HEK293 (cell line): ENCODE measurements around the gene HPSE2.

ENCODE experiments used
- CTCF ChIA-PET: fragments of 350-600 bp; formaldehyde crosslinking; extraction: SDS; loops from one replicate; lab custom pipeline; 2021; ENCODE audit warnings: antibody characterized with exemption; lab: Yijun Ruan, JAX
- POLR2A ChIA-PET: fragments of 300-600 bp; formaldehyde crosslinking; extraction: SDS; loops from one replicate; lab custom pipeline; 2020; ENCODE audit warnings: antibody characterized with exemption, inconsistent platforms; lab: Yijun Ruan, JAX
- H3K27ac ChIP-seq: fragments of 200-500 bp; sonication (Bioruptor generic); 2 replicates; pipeline ENCODE4 v1.5.1; 2014; ENCODE audit warnings: low read depth, low read length, control low read depth, inconsistent platforms; ENCODE audit errors: extremely low read depth
- H3K36me3 ChIP-seq, 2 experiments: fragments of 200-500 bp in 1 of 2; sonication (Bioruptor generic) in 1 of 2; 1 replicate in 1 of 2; 2 replicates in 1 of 2; pipeline ENCODE4 v1.5.1; 2014 to 2017; ENCODE audit warnings: inconsistent platforms in 2 of 2, low read length in 2 of 2; ENCODE audit not compliant: control insufficient read depth in 2 of 2, insufficient read depth in 1 of 2
- H3K4me1 ChIP-seq: fragments of 200-500 bp; sonication (Bioruptor generic); 2 replicates; pipeline ENCODE4 v1.5.1; 2014; ENCODE audit warnings: mild to moderate bottlenecking, low read length, inconsistent platforms; ENCODE audit not compliant: control insufficient read depth, insufficient read depth
- H3K4me3 ChIP-seq: 2 replicates; pipeline ENCODE4 v1.5.1; 2011; ENCODE audit warnings: low read depth, mild to moderate bottlenecking, control low read depth, low read length, moderate library complexity
- H3K9me3 ChIP-seq: fragments of 200-500 bp; sonication (Bioruptor generic); 2 replicates; pipeline ENCODE4 v1.5.1; 2014; ENCODE audit warnings: low read depth, low read length, inconsistent platforms; ENCODE audit not compliant: control insufficient read depth, insufficient read depth
- BCL11A ChIP-seq: fragments of 450-650 bp; formaldehyde crosslinking; IDR thresholded peaks from 2 replicates; pipeline ENCODE4 v1.5.1; 2016; ENCODE audit warnings: low read depth, missing biosample characterization, missing genetic modification characterization
- HOXD13 ChIP-seq: sonication (generic); formaldehyde crosslinking; IDR thresholded peaks from 2 replicates; pipeline ENCODE4 v1.8.0; 2022; ENCODE audit warnings: missing genetic modification reagents, borderline replicate concordance
- ZBTB11 ChIP-seq: fragments of 450-650 bp; formaldehyde crosslinking; conservative IDR thresholded peaks from 2 replicates; pipeline ENCODE4 v1.5.1; 2016; ENCODE audit warnings: low read depth, missing biosample characterization, missing genetic modification characterization
- ZEB2 ChIP-seq: fragments of 450-650 bp; formaldehyde crosslinking; IDR thresholded peaks from 2 replicates; pipeline ENCODE4 v1.5.1; 2016; ENCODE audit warnings: missing biosample characterization, missing genetic modification characterization
- ZNF169 ChIP-seq: fragments of 450-650 bp; formaldehyde crosslinking; IDR thresholded peaks from 2 replicates; pipeline ENCODE4 v1.5.1; 2016; ENCODE audit warnings: missing biosample characterization, missing genetic modification characterization
- ZNF174 ChIP-seq: fragments of 450-650 bp; formaldehyde crosslinking; IDR thresholded peaks from 2 replicates; pipeline ENCODE4 v1.5.0; 2017; ENCODE audit warnings: missing biosample characterization, mild to moderate bottlenecking, missing genetic modification characterization
- ZNF214 ChIP-seq: fragments of 450-650 bp; formaldehyde crosslinking; IDR thresholded peaks from 2 replicates; pipeline ENCODE4 v1.5.1; 2017; ENCODE audit warnings: missing biosample characterization, mild to moderate bottlenecking, missing genetic modification characterization, borderline replicate concordance
- ZNF311 ChIP-seq: fragments of 450-650 bp; formaldehyde crosslinking; IDR thresholded peaks from 2 replicates; pipeline ENCODE4 v1.5.1; 2017; ENCODE audit warnings: missing biosample characterization, missing genetic modification characterization, borderline replicate concordance
- ZNF513 ChIP-seq: fragments of 450-650 bp; IDR thresholded peaks from 2 replicates; pipeline ENCODE4 v1.5.1; 2018; ENCODE audit warnings: missing biosample characterization, missing genetic modification characterization
- ZNF558 ChIP-seq: fragments of 450-650 bp; formaldehyde crosslinking; IDR thresholded peaks from 2 replicates; pipeline ENCODE4 v1.5.1; 2016; ENCODE audit warnings: missing biosample characterization, missing genetic modification characterization
- ZNF561 ChIP-seq: fragments of 450-650 bp; IDR thresholded peaks from 2 replicates; pipeline ENCODE4 v1.5.1; 2018; ENCODE audit warnings: missing biosample characterization, missing genetic modification characterization, borderline replicate concordance
- ZNF626 ChIP-seq: fragments of 450-650 bp; sonication (Bioruptor Pico); formaldehyde crosslinking; IDR thresholded peaks from 2 replicates; pipeline ENCODE4 v1.5.1; 2018; ENCODE audit warnings: missing biosample characterization, missing genetic modification characterization, inconsistent platforms
- ZNF639 ChIP-seq: fragments of 450-650 bp; formaldehyde crosslinking; IDR thresholded peaks from 2 replicates; pipeline ENCODE4 v1.5.1; 2016; ENCODE audit warnings: missing biosample characterization, missing genetic modification characterization
- ZSCAN30 ChIP-seq: fragments of 450-650 bp; IDR thresholded peaks from 2 replicates; pipeline ENCODE4 v1.5.1; 2018; ENCODE audit warnings: missing biosample characterization, mild to moderate bottlenecking, missing genetic modification characterization, moderate library complexity
- TF ChIP-seq, protein P1 (sequence below): sonication (generic); formaldehyde crosslinking; IDR thresholded peaks from 2 replicates; pipeline ENCODE4 v1.8.1; 2022; ENCODE audit warnings: mild to moderate bottlenecking, moderate library complexity, missing genetic modification reagents
- TF ChIP-seq, protein P2 (sequence below): fragments of 450-650 bp; formaldehyde crosslinking; IDR thresholded peaks from 2 replicates; pipeline ENCODE4 v1.5.1; 2016; ENCODE audit warnings: missing biosample characterization, missing genetic modification characterization
- TF ChIP-seq, protein P3 (sequence below): fragments of 450-650 bp; formaldehyde crosslinking; IDR thresholded peaks from 2 replicates; pipeline ENCODE4 v1.5.1; 2016; ENCODE audit warnings: missing biosample characterization, missing genetic modification characterization

The HPSE2 gene

GRCh38 chr10:98617906-98618520 is 617.6 kb downstream of the HPSE2 start:
- POLR2A ChIA-PET, result no interaction called here
- CTCF ChIA-PET, result no interaction called here
- TF ChIP-seq HOXD13 (no peak), BCL11A (tag by site-specific recombination) (no peak)
- TF ChIP-seq, protein P1, sequence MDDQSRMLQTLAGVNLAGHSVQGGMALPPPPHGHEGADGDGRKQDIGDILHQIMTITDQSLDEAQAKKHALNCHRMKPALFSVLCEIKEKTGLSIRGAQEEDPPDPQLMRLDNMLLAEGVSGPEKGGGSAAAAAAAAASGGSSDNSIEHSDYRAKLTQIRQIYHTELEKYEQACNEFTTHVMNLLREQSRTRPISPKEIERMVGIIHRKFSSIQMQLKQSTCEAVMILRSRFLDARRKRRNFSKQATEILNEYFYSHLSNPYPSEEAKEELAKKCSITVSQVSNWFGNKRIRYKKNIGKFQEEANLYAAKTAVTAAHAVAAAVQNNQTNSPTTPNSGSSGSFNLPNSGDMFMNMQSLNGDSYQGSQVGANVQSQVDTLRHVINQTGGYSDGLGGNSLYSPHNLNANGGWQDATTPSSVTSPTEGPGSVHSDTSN, result no peak

DNA sequence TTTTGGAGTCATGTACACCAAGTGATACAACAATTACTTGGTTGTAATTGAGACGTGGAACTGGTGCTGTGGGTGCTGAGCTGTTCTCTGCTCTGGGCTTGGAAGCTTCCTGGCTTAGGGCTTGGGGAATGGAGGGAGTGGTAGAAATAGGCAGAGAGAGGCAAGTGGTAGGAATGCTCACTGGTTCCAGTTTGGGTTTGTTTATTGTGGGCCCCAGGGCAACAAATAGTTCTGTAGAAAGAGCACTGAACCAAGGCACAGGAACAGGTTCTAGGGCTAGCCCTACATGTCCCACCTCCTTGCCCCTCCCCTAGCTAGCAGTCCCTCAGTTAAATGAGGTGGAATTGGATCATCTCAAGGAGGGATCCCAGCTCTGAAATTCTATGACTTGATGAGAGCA is 622.2 kb downstream of the HPSE2 start:
- POLR2A ChIA-PET, result interaction anchor here (0.6 kb wide), 1 partner anchor 42 kb away, joined by 6 read pairs; no protein-coding TSS in a partner anchor
- no peak overlapping the region for H3K27ac ChIP-seq
- CTCF ChIA-PET, result interaction anchor here (0.6 kb wide), 1 partner anchor 9 kb away, joined by 3 read pairs; no protein-coding TSS in a partner anchor

More at GRCh38 chr10:98617906-98618520, 617.6 kb downstream of the HPSE2 start:
- Histone ChIP-seq H3K4me3 (no peak overlapping the region), H3K9me3 (no peaks in the 10 kb centered on the region), H3K27ac (no peak overlapping the region), H3K36me3 (no peaks in the 10 kb centered on the region), H3K4me1 (no peaks in the 10 kb centered on the region; the same call in 1 of the 2 replicates)

More for the DNA sequence above, 622.2 kb downstream of the HPSE2 start:
- TF ChIP-seq ZNF561 (tag by site-specific recombination) (no peak), ZBTB11 (no peak), ZNF311 (no peak), ZNF169 (tag by site-specific recombination) (no peak), ZNF639 (tag by site-specific recombination) (no peak), ZNF513 (tag by site-specific recombination) (no peak), ZNF214 (tag by site-specific recombination) (no peak), ZNF174 (tag by site-specific recombination) (no peak), ZNF558 (tag by site-specific recombination) (no peak), ZNF626 (no peak), ZEB2 (tag by site-specific recombination) (no peak), ZSCAN30 (tag by site-specific recombination) (no peak)
- TF ChIP-seq, protein P2, sequence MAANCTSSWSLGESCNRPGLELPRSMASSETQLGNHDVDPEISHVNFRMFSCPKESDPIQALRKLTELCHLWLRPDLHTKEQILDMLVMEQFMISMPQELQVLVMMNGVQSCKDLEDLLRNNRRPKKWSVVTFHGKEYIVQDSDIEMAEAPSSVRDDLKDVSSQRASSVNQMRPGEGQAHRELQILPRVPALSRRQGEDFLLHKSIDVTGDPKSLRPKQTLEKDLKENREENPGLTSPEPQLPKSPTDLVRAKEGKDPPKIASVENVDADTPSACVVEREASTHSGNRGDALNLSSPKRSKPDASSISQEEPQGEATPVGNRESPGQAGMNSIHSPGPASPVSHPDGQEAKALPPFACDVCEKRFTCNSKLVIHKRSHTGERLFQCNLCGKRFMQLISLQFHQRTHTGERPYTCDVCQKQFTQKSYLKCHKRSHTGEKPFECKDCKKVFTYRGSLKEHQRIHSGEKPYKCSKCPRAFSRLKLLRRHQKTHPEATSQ (tag by site-specific recombination), result no peak
- TF ChIP-seq, protein P3, sequence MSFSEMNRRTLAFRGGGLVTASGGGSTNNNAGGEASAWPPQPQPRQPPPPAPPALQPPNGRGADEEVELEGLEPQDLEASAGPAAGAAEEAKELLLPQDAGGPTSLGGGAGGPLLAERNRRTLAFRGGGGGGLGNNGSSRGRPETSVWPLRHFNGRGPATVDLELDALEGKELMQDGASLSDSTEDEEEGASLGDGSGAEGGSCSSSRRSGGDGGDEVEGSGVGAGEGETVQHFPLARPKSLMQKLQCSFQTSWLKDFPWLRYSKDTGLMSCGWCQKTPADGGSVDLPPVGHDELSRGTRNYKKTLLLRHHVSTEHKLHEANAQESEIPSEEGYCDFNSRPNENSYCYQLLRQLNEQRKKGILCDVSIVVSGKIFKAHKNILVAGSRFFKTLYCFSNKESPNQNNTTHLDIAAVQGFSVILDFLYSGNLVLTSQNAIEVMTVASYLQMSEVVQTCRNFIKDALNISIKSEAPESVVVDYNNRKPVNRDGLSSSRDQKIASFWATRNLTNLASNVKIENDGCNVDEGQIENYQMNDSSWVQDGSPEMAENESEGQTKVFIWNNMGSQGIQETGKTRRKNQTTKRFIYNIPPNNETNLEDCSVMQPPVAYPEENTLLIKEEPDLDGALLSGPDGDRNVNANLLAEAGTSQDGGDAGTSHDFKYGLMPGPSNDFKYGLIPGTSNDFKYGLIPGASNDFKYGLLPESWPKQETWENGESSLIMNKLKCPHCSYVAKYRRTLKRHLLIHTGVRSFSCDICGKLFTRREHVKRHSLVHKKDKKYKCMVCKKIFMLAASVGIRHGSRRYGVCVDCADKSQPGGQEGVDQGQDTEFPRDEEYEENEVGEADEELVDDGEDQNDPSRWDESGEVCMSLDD (tag by site-specific recombination), result no peak
- no peak overlapping the region for H3K4me3 ChIP-seq
- H3K4me1 ChIP-seq, result no peaks in the 10 kb centered on the region
- no peaks in the 10 kb centered on the region for H3K9me3 ChIP-seq
- H3K36me3 ChIP-seq, result no peaks in the 10 kb centered on the region
